Thyroid gland (tissue), 4 donors: Measurements from ENCODE around the gene WDR87. TPM values are rescaled to one million over a fixed set of nuclear protein-coding genes. Genes with fewer than 3 reads are reported as not detected.

Experiments used
- DNase-seq, 2 donors: peaks; one replicate each; pipeline ENCODE4 v3.0.0-alpha.2; 2019
- H3K27ac ChIP-seq, 3 donors: fragments of 200-600 bp; sonication (generic); 1 replicate in 2 of 3; 2 replicates in 1 of 3; pipeline ENCODE4 v1.5.1; 2016 to 2019; ENCODE audit warnings: mild to moderate bottlenecking in 1 of 3, moderate library complexity in 1 of 3
- H3K27me3 ChIP-seq: fragments of 200-600 bp; sonication (generic); one replicate; pipeline ENCODE4 v1.5.1; 2019
- H3K36me3 ChIP-seq, 2 donors: fragments of 200-600 bp; sonication (generic); one replicate each; pipeline ENCODE4 v1.5.1; 2016 to 2019
- H3K4me1 ChIP-seq, 2 donors: fragments of 200-600 bp; sonication (generic); one replicate each; pipeline ENCODE4 v1.5.1; 2017 to 2019
- H3K4me3 ChIP-seq, 3 donors: fragments of 200-600 bp; sonication (generic); replicated peaks in 1 of 3; 1 replicate in 2 of 3; 2 replicates in 1 of 3; pipeline ENCODE4 v1.5.1; 2016; ENCODE audit warnings: mild to moderate bottlenecking in 1 of 3
- H3K9me3 ChIP-seq: fragments of 200-600 bp; sonication (generic); one replicate; pipeline ENCODE4 v1.5.1; 2017
- POLR2A ChIP-seq, 2 donors: fragments of 450-650 bp; IDR thresholded peaks; one replicate each; pipeline ENCODE4 v1.6.1; 2017; ENCODE audit warnings: antibody characterized with exemption in 2 of 2, mild to moderate bottlenecking in 2 of 2, moderate library complexity in 1 of 2
- WGBS, 2 donors: methylation state at CpG; one replicate each; pipeline ENCODE4 v1.1.5; 2017; 5-methylcytosine and 5-hydroxymethylcytosine counted together
- intact Hi-C: fragments of 100-400 bp; cut with DNase I; formaldehyde crosslinking; loops from one replicate; pipeline ENCODE4 v1.15.1; 2023
- total RNA-seq, 4 donors: library from RNA; depleted of rRNA; stranded (reverse); fragments of >200 nt; gene quantifications; one replicate each; pipeline ENCODE4 v1.2.3, GENCODE V29; 2016
- TF ChIP-seq, protein P1 (sequence below), 6 experiments: fragments of 200-600 bp in 3 of 6; fragments of 450-650 bp in 3 of 6; sonication (generic) in 3 of 6; IDR thresholded peaks; one replicate each; pipeline ENCODE4 v1.5.1; 2016 to 2019; ENCODE audit warnings: antibody characterized with exemption in 6 of 6, mild to moderate bottlenecking in 2 of 6, inconsistent platforms in 1 of 6, moderate library complexity in 1 of 6

The WDR87 gene
- total RNA-seq, 4 donors from 2014 or later: under 0.01 TPM; not detected in 3

DNA sequence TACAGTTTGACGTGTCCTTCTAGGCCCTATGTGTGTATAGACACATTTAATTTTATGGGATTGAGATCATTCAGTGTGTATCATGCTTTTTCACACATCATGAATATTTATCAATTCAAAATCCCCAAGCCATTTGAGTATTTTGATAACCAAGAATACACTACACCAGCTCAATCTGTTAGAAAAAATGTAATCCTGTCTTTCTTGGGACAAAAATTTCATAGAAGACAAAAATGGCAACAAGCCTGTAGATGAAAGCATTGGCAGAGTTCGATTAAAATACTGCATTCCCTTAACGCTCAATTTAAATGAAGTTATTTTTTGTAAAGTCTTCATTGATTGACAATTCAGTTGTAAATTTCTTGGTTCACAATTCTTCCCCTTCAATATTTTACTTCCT, 41.9 kb downstream of the WDR87 start:
- peaks cover 4 to 5% of the 10 kb centered on the region in 2 donors for H3K4me1 ChIP-seq
- H3K9me3 ChIP-seq: no peaks in the 10 kb centered on the region
- H3K27me3 ChIP-seq: no peaks in the 10 kb centered on the region
- TF ChIP-seq POLR2A (IDR thresholded peaks at IDR 0.05): no peak
- TF ChIP-seq, protein P1, sequence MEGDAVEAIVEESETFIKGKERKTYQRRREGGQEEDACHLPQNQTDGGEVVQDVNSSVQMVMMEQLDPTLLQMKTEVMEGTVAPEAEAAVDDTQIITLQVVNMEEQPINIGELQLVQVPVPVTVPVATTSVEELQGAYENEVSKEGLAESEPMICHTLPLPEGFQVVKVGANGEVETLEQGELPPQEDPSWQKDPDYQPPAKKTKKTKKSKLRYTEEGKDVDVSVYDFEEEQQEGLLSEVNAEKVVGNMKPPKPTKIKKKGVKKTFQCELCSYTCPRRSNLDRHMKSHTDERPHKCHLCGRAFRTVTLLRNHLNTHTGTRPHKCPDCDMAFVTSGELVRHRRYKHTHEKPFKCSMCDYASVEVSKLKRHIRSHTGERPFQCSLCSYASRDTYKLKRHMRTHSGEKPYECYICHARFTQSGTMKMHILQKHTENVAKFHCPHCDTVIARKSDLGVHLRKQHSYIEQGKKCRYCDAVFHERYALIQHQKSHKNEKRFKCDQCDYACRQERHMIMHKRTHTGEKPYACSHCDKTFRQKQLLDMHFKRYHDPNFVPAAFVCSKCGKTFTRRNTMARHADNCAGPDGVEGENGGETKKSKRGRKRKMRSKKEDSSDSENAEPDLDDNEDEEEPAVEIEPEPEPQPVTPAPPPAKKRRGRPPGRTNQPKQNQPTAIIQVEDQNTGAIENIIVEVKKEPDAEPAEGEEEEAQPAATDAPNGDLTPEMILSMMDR (IDR thresholded peaks at IDR 0.05): no peak
- no peak for DNase-seq
- intact Hi-C loops: no loop called here
- 95 to 96% methylated on average over 3 of the region's 3 CpGs for WGBS, 2 donors
- no peak overlapping the region for H3K4me3 ChIP-seq
- no peak overlapping the region for H3K27ac ChIP-seq
- no peaks in the 10 kb centered on the region for H3K36me3 ChIP-seq

DNA sequence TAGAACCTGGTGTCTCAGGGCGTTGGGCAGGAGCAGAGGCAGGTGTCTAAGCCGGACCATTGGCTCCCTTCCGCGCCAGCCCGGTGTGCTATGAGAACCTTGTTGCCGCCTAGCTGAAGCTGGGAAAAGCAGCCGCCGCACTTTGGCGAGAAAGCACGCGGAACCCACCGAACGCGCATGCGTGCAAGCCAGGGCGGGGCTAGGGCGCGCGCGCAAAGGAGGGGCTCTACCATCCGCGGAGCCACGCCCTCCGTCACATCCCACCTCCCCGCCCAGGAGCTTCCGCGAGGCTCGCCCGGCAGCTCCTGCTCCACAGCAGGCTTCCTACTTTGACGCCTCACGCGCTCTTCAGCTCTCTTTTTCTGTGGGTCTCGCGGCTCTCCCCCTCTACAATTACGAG, 51.3 kb downstream of the WDR87 start:
- intact Hi-C loops: no loop called here
- WGBS, 2 donors: 15 to 17% methylated on average over 10 to 15 of the region's 35 CpGs
- H3K4me1 ChIP-seq: peaks cover 4 to 17% of the 10 kb centered on the region in 2 donors
- no peak overlapping the region for H3K4me3 ChIP-seq
- peak in 1 of 2 donors; percentile 73 for TF ChIP-seq POLR2A (IDR thresholded peaks at IDR 0.05)
- TF ChIP-seq, protein P1 (IDR thresholded peaks at IDR 0.05): peak in 4 of 6 experiments; percentile 16 to 44 (median 30)
- H3K27me3 ChIP-seq: no peaks in the 10 kb centered on the region
- H3K27ac ChIP-seq: no peak overlapping the region
- H3K9me3 ChIP-seq: no peaks in the 10 kb centered on the region
- H3K36me3 ChIP-seq: no peaks in the 10 kb centered on the region
- peak; percentile 85 to 91 for DNase-seq

DNA sequence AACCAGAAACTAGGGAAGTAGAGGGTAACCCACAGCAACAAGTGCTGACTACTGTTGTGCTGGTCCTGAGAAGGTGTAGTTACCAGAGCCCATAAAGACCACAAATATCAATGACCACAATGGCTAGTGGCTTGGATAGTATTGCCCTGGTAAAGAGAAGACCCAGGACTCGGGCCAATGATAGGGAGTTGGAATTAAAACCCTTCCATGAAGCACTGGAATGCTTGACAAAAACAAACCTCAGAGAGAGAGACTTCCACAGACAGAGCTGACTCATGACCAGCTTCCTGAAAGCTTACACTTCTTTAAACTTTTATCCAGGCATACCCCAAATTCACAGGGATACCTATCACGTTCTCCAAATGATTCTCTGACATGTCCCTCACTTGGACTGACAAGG, 60.5 kb downstream of the WDR87 start:
- H3K27ac ChIP-seq: no peak overlapping the region
- intact Hi-C loops: no loop called here
- H3K36me3 ChIP-seq: no peaks in the 10 kb centered on the region
- WGBS, 2 donors: 68 to 72% methylated on average over 2 of the region's 2 CpGs
- TF ChIP-seq POLR2A (IDR thresholded peaks at IDR 0.05): no peak
- TF ChIP-seq, protein P1 (IDR thresholded peaks at IDR 0.05): no peak
- H3K9me3 ChIP-seq: no peaks in the 10 kb centered on the region
- DNase-seq: no peak
- no peaks in the 10 kb centered on the region for H3K4me1 ChIP-seq
- no peaks in the 10 kb centered on the region for H3K27me3 ChIP-seq
- H3K4me3 ChIP-seq: no peak overlapping the region

Other genes with a start within 250 kb of the WDR87 start
- 10 to 100 TPM in 3 of 4 donors, 1 to 10 TPM in 1; 8.0 to 15.8 (median 11.1) TPM for gene ZNF607, start 186.8 kb downstream of the WDR87 start, total RNA-seq
- gene ZNF573, start 127.0 kb downstream of the WDR87 start, total RNA-seq: 10 to 100 TPM; 15.5 to 26.3 (median 22.3) TPM
- 100 to 1,000 TPM in 3 of 4 donors, 10 to 100 TPM in 1; 39.4 to 130 (median 116) TPM for gene SIPA1L3, start 614 bp upstream of the WDR87 start, total RNA-seq